WERI-Rb-1 (cell line): ENCODE data around the gene SPRED3.

Source experiments
- DNase-seq: peaks from one replicate; pipeline ENCODE4 v3.0.0-alpha.2; 2020
- H3K27ac ChIP-seq: fragments of 250-450 bp; sonication (Bioruptor Pico); 2 replicates; pipeline ENCODE4 v1.5.1; 2020; ENCODE audit warnings: mild to moderate bottlenecking, moderate library complexity
- H3K27me3 ChIP-seq: fragments of 250-450 bp; sonication (Bioruptor Pico); 2 replicates; pipeline ENCODE4 v1.5.1; 2021; ENCODE audit warnings: mild to moderate bottlenecking, low read depth, moderate library complexity; ENCODE audit not compliant: insufficient read depth, severe bottlenecking
- H3K36me3 ChIP-seq: fragments of 250-450 bp; sonication (Bioruptor Pico); 2 replicates; pipeline ENCODE4 v1.5.1; 2020; ENCODE audit warnings: mild to moderate bottlenecking, moderate library complexity
- H3K4me3 ChIP-seq: 2 replicates; pipeline ENCODE4 v1.5.1; 2011; ENCODE audit warnings: low read depth, mild to moderate bottlenecking, control low read depth, low read length
- H3K9me3 ChIP-seq: fragments of 250-450 bp; sonication (Bioruptor Pico); 2 replicates; pipeline ENCODE4 v1.5.1; 2021; ENCODE audit warnings: mild to moderate bottlenecking, moderate library complexity; ENCODE audit not compliant: severe bottlenecking
- CTCF ChIP-seq: IDR thresholded peaks from 2 replicates; pipeline ENCODE4 v1.5.1; 2011; ENCODE audit warnings: low read depth, mild to moderate bottlenecking, control low read depth, inconsistent platforms, low read length

Gene SPRED3

GRCh38 chr19:38389957-38390924 is 1.7 kb downstream of the SPRED3 start:
- TF ChIP-seq CTCF = no peak
- Histone ChIP-seq H3K36me3 (peaks cover 9% of the 10 kb centered on the region; the same call in 1 of the 2 replicates), H3K27ac (no peak overlapping the region), H3K9me3 (no peaks in the 10 kb centered on the region), H3K4me3 (no peak overlapping the region), H3K27me3 (no peaks in the 10 kb centered on the region)
- DNase-seq = no peak

GRCh38 chr19:38391911-38392464 is 3.5 kb downstream of the SPRED3 start:
- Histone ChIP-seq H3K9me3 (no peaks in the 10 kb centered on the region), H3K27me3 (no peaks in the 10 kb centered on the region), H3K4me3 (no peak overlapping the region), H3K27ac (no peak overlapping the region), H3K36me3 (no peaks in the 10 kb centered on the region)
- no peak for TF ChIP-seq CTCF
- no peak for DNase-seq

GRCh38 chr19:38392707-38393308 is 4.3 kb downstream of the SPRED3 start:
- H3K27ac ChIP-seq = no peak overlapping the region
- no peaks in the 10 kb centered on the region for H3K27me3 ChIP-seq
- H3K36me3 ChIP-seq = no peaks in the 10 kb centered on the region
- no peak for TF ChIP-seq CTCF
- no peak overlapping the region for H3K4me3 ChIP-seq
- DNase-seq = no peak
- H3K9me3 ChIP-seq = no peaks in the 10 kb centered on the region

GRCh38 chr19:38394488-38394887 is 6.0 kb downstream of the SPRED3 start:
- H3K36me3 ChIP-seq = no peaks in the 10 kb centered on the region
- TF ChIP-seq CTCF = no peak
- no peaks in the 10 kb centered on the region for H3K9me3 ChIP-seq
- no peak overlapping the region for H3K27ac ChIP-seq
- DNase-seq = no peak
- no peak overlapping the region for H3K4me3 ChIP-seq
- no peaks in the 10 kb centered on the region for H3K27me3 ChIP-seq

GRCh38 chr19:38395381-38396114 is 7.1 kb downstream of the SPRED3 start:
- no peak overlapping the region for H3K27ac ChIP-seq
- no peaks in the 10 kb centered on the region for H3K36me3 ChIP-seq
- no peak for TF ChIP-seq CTCF
- H3K4me3 ChIP-seq = no peak overlapping the region
- DNase-seq = no peak
- no peaks in the 10 kb centered on the region for H3K9me3 ChIP-seq
- no peaks in the 10 kb centered on the region for H3K27me3 ChIP-seq
